GM12874 (cell line): Measurements from ENCODE around the gene RNF141.

Experiments used
- CTCF ChIP-seq: IDR thresholded peaks from 2 replicates; pipeline ENCODE4 v1.5.1; 2011; ENCODE audit warnings: low read depth, mild to moderate bottlenecking, control low read depth, low read length, moderate library complexity; ENCODE audit not compliant: insufficient read depth

RNF141 gene

DNA sequence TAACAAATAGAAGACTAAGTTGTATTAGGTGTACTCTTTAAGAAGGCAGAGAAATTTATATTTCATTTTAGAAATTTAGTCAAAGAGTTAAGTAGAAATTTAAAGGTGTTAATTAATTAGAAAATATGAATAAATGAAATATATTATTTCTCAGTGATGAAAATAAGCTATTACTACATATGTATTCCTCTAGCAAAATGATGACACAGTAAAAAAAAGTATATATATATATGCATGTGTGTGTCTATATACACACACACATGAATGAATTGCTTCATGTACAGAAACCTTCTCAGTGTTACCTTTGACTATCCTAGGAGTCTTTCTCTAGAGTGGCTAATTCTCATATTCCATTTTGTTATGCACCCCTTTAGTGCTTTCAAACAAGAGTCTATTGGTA is 7.7 kb downstream of the RNF141 start:
- no peak for TF ChIP-seq CTCF

DNA sequence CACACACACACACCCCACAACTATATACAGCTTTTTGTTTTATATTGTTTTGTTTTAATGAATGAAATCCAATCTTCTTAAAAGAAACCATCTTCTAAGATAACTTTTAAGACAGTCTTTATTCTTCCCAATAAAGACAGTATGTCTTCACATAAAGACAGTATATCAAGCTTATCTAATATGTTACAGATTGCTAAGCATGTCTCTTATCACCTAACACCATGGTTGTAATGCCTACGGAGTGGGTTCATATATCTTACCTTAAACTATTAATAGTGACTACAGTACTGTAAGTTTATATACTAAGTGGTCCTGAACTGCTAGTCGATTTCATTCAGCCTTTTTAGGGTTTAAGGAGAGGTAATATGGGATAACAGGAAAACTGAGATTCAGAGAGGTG is 8.5 kb downstream of the RNF141 start:
- no peak for TF ChIP-seq CTCF

- TF ChIP-seq CTCF: no peak
Measured at GRCh38 chr11:10529279-10529678, 11.7 kb downstream of the RNF141 start.

DNA sequence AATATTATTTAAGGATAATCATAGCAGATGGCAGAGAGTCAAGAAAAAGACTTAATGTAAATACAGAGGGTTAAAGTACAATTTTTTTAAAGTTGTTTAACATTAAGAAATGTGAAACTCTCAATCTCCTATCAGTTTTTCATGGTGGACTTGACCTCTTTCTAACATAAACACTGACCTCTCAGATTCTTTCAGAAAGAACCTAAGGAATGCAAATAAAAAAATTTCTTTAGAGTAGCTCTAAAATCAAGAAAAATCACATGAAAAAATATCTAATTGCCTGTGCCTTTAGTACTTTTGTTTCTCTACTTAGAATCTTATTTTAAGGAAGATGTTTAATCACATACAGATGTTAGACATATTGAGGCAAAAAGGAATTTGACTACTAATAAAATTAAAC is 12.9 kb downstream of the RNF141 start:
- TF ChIP-seq CTCF: no peak

DNA sequence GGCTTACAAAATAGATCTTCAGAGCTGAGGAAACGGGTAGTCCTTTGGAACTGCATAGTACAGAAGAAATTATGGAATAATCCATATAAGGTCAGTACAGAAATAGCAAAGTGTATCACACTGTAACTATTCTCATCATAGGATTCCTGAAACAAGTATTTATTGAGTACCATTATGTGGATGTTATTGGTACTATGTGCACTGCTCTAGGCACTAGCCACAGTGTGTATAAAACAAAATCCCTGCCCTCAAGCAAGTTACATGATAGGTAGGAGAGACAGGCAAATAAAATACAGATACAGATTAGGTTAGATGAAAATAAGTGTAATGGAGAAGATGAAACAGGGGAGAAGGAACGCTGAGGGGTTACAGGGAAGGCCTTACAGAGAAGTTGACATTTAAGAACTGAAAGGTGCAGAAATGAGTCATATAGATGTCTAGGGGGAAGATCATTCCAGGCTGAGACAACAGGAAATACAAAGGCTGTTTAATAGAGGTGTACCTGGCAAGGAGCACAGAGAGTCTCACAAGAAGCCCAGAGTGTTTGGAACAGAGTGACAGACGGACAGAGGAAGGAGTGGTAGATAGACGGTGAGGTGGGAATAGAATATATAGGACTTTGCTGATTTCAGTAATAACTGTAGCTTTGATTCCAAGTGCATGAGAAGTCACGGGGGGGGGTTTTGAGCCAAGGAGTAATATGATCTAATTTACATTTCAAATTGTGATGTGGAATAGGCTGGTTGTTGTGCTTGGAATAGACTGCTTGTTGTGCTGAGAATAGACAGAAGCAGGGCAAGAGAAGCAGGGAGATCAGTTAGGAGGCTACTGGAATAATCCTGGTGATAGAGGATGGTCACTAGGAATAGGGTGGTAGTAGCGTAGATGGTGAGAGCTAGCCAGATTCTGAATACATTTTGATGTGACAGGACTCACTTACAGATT is 13.7 kb downstream of the RNF141 start:
- no peak for TF ChIP-seq CTCF

GRCh38 chr11:10524471-10524870 is 16.5 kb downstream of the RNF141 start:
- TF ChIP-seq CTCF: no peak

DNA sequence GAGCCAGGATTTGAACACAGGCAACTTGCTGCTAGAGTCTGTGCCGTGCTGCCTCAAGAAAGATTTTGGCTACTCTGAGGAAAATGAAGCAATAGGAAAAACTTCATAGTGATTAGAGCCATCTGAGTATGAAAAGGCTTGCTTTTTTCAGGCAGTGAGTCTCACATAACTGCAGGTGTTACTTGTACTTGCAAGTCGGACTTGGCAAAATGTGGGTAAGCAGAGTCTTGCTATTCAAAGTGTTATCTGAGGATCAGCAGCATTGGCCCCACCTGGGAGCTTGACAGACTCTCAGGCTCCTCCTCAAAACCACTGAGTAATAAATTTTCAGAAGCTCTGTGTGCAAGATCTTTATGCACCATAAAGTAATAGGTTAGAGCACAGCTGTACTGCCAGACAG is 18.1 kb downstream of the RNF141 start:
- no peak for TF ChIP-seq CTCF
